ENCODE measurements around the gene APOBEC2. TPM values are rescaled to one million over a fixed set of nuclear protein-coding genes. Genes with fewer than 3 reads are reported as not detected.

APOBEC2 gene
- total and polyA plus RNA-seq, 9 of the 15 experiments (the other 6 are each of a cell fraction or from before 2014, with no cell fraction given), result 0.25 to 1.6 TPM; not detected in 7

GRCh38 chr6:41073203-41073967 lies 20.4 kb downstream of the APOBEC2 start (continued):
- TF ChIP-seq THAP7 (CRISPR knock-in tag; IDR thresholded peaks at IDR 0.05), result 0 out of 2 replicates have a peak, but pooled peaks have one; percentile 77
- no peak for TF ChIP-seq CBX2 (IDR thresholded peaks at IDR 0.05; ENCODE audit: insufficient read depth, low read length, poor library complexity, severe bottlenecking)
- TF ChIP-seq SRSF3 (IDR thresholded peaks at IDR 0.05; ENCODE audit: insufficient read depth, low read length), result no peak
- TF ChIP-seq NFRKB (IDR thresholded peaks at IDR 0.05; ENCODE audit: low read depth), result peak; percentile 70; the same call in 1 of the 2 replicates
- no peak; the same call in 1 of the 2 replicates for TF ChIP-seq MYNN (IDR thresholded peaks at IDR 0.05)
- TF ChIP-seq MYNN (CRISPR knock-in tag; IDR thresholded peaks at IDR 0.05), result no peak
- TF ChIP-seq RREB1 (CRISPR knock-in tag; IDR thresholded peaks at IDR 0.05), result peak; percentile 37; the same call in 1 of the 2 replicates
- TF ChIP-seq RBFOX2 (IDR thresholded peaks at IDR 0.05; ENCODE audit: low read depth, low read length), result peak; percentile 89
- TF ChIP-seq ZNF277 (CRISPR knock-in tag; IDR thresholded peaks at IDR 0.05; ENCODE audit: borderline replicate concordance), result no peak
- TF ChIP-seq KLF13 (tag; IDR thresholded peaks at IDR 0.05; ENCODE audit: borderline replicate concordance, low read depth), result no peak
- no peak for TF ChIP-seq ZNF785 (CRISPR knock-in tag; IDR thresholded peaks at IDR 0.05)
- no peak for TF ChIP-seq SREBF2 (CRISPR knock-in tag; IDR thresholded peaks at IDR 0.05)
- peak; percentile 98 for TF ChIP-seq TAF1 (IDR thresholded peaks at IDR 0.05; ENCODE audit: control insufficient read depth, extremely low read depth, insufficient read depth, low read length, severe bottlenecking)
- peak; percentile 63 for TF ChIP-seq NFE2 (IDR thresholded peaks at IDR 0.05; ENCODE audit: low read depth)
- TF ChIP-seq ZNF12 (CRISPR knock-in tag; IDR thresholded peaks at IDR 0.05), result peak; percentile 21; the same call in 1 of the 2 replicates
- no peak for TF ChIP-seq ARHGAP35 (IDR thresholded peaks at IDR 0.05; ENCODE audit: partially characterized antibody)
- no peak for TF ChIP-seq PYGO2 (tag; IDR thresholded peaks at IDR 0.05)

Data from K562 (cell line).